Mammary epithelial cell (primary cell): ENCODE data around the gene PIGU.

Experiments
- CTCF ChIP-seq, 2 donors: IDR thresholded peaks in 1 of 2; conservative IDR thresholded peaks in 1 of 2; 2 replicates each; pipeline ENCODE4 v1.5.1; 2011 to 2012; ENCODE audit warnings: inconsistent platforms in 2 of 2, low read length in 2 of 2, mild to moderate bottlenecking in 2 of 2, control low read depth in 1 of 2, low read depth in 1 of 2; ENCODE audit not compliant: insufficient read depth in 1 of 2; ENCODE audit errors: extremely low read depth in 1 of 2
- EZH2 ChIP-seq: IDR thresholded peaks from 2 replicates; pipeline ENCODE4 v1.6.1; 2012; ENCODE audit warnings: low read length, inconsistent platforms, borderline replicate concordance

- TF ChIP-seq CTCF (conservative IDR thresholded peaks at IDR 0.05 in 1 of 2, IDR thresholded peaks at IDR 0.05 in 1 of 2; ENCODE audit: extremely low read depth in 1 of 2, insufficient read depth in 1 of 2, low read depth in 1 of 2, low read length in 2 of 2) (no peak), EZH2 (no peak)
These were observed 106.0 kb downstream of the PIGU start for GRCh38 chr20:34570859-34571306.
